Measurements from ENCODE around the gene IL3RA.

Gene IL3RA

DNA sequence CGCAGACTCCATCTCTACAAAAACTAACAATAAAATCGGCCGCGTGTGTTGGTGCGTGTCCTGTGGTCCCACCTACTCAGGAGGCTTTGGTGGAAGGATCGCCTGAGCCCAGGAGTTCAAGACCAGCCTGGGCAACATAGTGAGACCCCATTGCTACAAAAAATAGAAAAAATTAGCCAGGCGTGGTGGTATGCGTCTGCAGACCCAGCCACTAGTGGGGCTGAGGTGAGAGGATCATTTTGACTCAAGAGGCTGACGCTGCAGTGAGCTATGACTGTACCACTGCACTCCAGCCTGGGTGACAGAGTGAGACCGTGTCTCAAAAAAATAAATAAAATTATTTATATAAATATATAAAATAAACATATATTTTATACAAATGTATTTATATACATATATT lies 93.9 kb downstream of the IL3RA start:
- no peak overlapping the region for H3K4me3 ChIP-seq (ENCODE audit: low read depth, low read length)
- no peak for DNase-seq (ENCODE audit: low read depth)
- TF ChIP-seq, protein P1, sequence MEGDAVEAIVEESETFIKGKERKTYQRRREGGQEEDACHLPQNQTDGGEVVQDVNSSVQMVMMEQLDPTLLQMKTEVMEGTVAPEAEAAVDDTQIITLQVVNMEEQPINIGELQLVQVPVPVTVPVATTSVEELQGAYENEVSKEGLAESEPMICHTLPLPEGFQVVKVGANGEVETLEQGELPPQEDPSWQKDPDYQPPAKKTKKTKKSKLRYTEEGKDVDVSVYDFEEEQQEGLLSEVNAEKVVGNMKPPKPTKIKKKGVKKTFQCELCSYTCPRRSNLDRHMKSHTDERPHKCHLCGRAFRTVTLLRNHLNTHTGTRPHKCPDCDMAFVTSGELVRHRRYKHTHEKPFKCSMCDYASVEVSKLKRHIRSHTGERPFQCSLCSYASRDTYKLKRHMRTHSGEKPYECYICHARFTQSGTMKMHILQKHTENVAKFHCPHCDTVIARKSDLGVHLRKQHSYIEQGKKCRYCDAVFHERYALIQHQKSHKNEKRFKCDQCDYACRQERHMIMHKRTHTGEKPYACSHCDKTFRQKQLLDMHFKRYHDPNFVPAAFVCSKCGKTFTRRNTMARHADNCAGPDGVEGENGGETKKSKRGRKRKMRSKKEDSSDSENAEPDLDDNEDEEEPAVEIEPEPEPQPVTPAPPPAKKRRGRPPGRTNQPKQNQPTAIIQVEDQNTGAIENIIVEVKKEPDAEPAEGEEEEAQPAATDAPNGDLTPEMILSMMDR (IDR thresholded peaks at IDR 0.05; ENCODE audit: insufficient read depth, low read depth, low read length, missing control alignments), result no peak

All from GM12865 (cell line).